A549 (cell line): Measurements from ENCODE around the gene UBTD1.

Source experiments
- EP300 ChIP-seq, 2 experiments: fragments of >200 bp; sonication (Bioruptor Twin); formaldehyde crosslinking; IDR thresholded peaks; 2 replicates in 1 of 2; 3 replicates in 1 of 2; pipeline ENCODE4 v1.6.1; 2016 to 2017
- ESRRA ChIP-seq: fragments of 150-350 bp; IDR thresholded peaks from 2 replicates; pipeline ENCODE4 v1.6.1; 2014; ENCODE audit warnings: mild to moderate bottlenecking, low read length, borderline replicate concordance
- FOSL2 ChIP-seq, 2 experiments: fragments of 450-650 bp in 1 of 2; fragments of >200 bp in 1 of 2; sonication (Bioruptor Twin) in 1 of 2; formaldehyde crosslinking; IDR thresholded peaks; 2 replicates each; pipeline versions ENCODE4 v1.5.0 to v1.6.1; 2016 to 2020; ENCODE audit warnings: mild to moderate bottlenecking in 1 of 2, moderate library complexity in 1 of 2
- HOXA7 ChIP-seq: fragments of 250-450 bp; sonication (Bioruptor Pico); IDR thresholded peaks from 2 replicates; pipeline ENCODE4 v1.5.0; 2020; ENCODE audit warnings: mild to moderate bottlenecking, moderate library complexity
- MAFK ChIP-seq: fragments of 450-650 bp; IDR thresholded peaks from 2 replicates; pipeline ENCODE4 v1.6.1; 2014; ENCODE audit not compliant: partially characterized antibody
- POLR2A ChIP-seq: IDR thresholded peaks from 2 replicates; pipeline ENCODE4 v1.6.1; 2012; ENCODE audit warnings: mild to moderate bottlenecking, low read length
- RAD21 ChIP-seq, 2 experiments: fragments of >200 bp in 1 of 2; sonication (Bioruptor Twin) in 1 of 2; formaldehyde crosslinking in 1 of 2; IDR thresholded peaks in 1 of 2; conservative IDR thresholded peaks in 1 of 2; 2 replicates in 1 of 2; 3 replicates in 1 of 2; pipeline ENCODE4 v1.6.1; 2012 to 2018; ENCODE audit warnings: inconsistent platforms in 1 of 2
- RCOR1 ChIP-seq: fragments of 150-350 bp; IDR thresholded peaks from 2 replicates; pipeline ENCODE4 v1.6.1; 2014; ENCODE audit warnings: antibody characterized with exemption, low read length, low read depth
- SMC3 ChIP-seq: fragments of >200 bp; sonication (Bioruptor Twin); formaldehyde crosslinking; IDR thresholded peaks from 3 replicates; pipeline ENCODE4 v1.6.1; 2018; ENCODE audit warnings: inconsistent platforms
- TF ChIP-seq, protein P1 (sequence below): fragments of >200 bp; sonication (Bioruptor Twin); formaldehyde crosslinking; IDR thresholded peaks from 3 replicates; pipeline ENCODE4 v1.5.1; 2016
- TF ChIP-seq, protein P2 (sequence below): IDR thresholded peaks from 2 replicates; pipeline ENCODE4 v1.6.1; 2012

DNA sequence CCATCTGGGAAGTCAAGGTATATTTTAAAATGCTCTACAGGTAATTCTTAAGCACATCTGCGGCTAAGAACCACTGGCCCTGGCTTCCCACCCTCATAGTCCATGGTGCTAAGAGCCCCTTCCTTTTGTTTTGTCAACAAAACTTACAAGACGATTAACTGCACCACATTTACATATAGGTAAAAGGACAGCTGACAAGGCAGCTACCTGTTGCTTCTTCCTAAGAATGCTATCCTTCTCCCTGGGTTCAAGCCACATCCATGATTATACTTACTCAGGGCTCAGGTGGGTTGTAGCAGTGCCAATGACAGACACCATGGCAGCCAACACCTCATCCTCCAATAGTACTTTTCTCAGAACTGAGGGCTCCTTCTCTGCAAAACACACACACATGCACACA is 36.4 kb upstream of the UBTD1 start:
- TF ChIP-seq FOSL2 (IDR thresholded peaks at IDR 0.05) (no peak), FOSL2 (CRISPR knock-in tag; IDR thresholded peaks at IDR 0.05) (no peak), POLR2A (no peak), RCOR1 (no peak), EP300 (IDR thresholded peaks at IDR 0.05) (no peak), SMC3 (no peak), HOXA7 (CRISPR knock-in tag) (no peak), RAD21 (conservative IDR thresholded peaks at IDR 0.05 in 1 of 2, IDR thresholded peaks at IDR 0.05 in 1 of 2) (no peak), MAFK (no peak), ESRRA (no peak)
- TF ChIP-seq, protein P1, sequence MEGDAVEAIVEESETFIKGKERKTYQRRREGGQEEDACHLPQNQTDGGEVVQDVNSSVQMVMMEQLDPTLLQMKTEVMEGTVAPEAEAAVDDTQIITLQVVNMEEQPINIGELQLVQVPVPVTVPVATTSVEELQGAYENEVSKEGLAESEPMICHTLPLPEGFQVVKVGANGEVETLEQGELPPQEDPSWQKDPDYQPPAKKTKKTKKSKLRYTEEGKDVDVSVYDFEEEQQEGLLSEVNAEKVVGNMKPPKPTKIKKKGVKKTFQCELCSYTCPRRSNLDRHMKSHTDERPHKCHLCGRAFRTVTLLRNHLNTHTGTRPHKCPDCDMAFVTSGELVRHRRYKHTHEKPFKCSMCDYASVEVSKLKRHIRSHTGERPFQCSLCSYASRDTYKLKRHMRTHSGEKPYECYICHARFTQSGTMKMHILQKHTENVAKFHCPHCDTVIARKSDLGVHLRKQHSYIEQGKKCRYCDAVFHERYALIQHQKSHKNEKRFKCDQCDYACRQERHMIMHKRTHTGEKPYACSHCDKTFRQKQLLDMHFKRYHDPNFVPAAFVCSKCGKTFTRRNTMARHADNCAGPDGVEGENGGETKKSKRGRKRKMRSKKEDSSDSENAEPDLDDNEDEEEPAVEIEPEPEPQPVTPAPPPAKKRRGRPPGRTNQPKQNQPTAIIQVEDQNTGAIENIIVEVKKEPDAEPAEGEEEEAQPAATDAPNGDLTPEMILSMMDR: no peak
- TF ChIP-seq, protein P2, sequence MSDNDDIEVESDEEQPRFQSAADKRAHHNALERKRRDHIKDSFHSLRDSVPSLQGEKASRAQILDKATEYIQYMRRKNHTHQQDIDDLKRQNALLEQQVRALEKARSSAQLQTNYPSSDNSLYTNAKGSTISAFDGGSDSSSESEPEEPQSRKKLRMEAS: no peak
